ENCODE results near the gene CFAP97D1. TPM values are rescaled to one million over a fixed set of nuclear protein-coding genes. Genes with fewer than 3 reads are reported as not detected.
A peak's percentile ranks its signal among the peaks of the same experiment; 100 is the strongest.

The CFAP97D1 gene
- total RNA-seq, 4 donors from 2014 or later = not detected

DNA sequence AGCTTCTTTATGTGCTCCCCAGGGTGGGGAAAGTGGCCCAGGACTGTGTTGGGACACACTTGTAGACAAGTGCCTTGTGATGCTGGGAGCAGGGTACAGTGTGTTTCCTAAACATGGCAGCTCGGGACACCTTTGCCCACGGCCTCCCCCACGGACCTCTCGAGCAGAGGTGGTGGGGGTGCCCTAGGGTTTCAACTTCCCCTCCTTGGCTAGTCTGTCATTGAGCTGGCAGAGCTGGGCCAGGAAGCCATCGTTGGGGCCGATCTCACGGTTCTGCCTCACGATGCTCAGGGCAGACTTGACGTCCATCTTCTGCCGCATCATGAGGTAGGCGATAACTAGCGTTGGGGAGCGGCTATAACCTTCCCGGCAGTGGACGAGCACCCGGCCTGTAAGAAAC lies 10.8 kb upstream of the CFAP97D1 start:
- no peak for DNase-seq
- WGBS, 2 donors (ENCODE audit: low coverage in 1 of 2) = 90% methylated on average over 16 of the region's 16 CpGs; no CpG with 5 or more reads in 1 of the 2 donors
- H3K4me3 ChIP-seq = no peak overlapping the region
- peak overlapping the region in 1 of 4 donors; percentile 46 for H3K27ac ChIP-seq
- TF ChIP-seq, protein P1, sequence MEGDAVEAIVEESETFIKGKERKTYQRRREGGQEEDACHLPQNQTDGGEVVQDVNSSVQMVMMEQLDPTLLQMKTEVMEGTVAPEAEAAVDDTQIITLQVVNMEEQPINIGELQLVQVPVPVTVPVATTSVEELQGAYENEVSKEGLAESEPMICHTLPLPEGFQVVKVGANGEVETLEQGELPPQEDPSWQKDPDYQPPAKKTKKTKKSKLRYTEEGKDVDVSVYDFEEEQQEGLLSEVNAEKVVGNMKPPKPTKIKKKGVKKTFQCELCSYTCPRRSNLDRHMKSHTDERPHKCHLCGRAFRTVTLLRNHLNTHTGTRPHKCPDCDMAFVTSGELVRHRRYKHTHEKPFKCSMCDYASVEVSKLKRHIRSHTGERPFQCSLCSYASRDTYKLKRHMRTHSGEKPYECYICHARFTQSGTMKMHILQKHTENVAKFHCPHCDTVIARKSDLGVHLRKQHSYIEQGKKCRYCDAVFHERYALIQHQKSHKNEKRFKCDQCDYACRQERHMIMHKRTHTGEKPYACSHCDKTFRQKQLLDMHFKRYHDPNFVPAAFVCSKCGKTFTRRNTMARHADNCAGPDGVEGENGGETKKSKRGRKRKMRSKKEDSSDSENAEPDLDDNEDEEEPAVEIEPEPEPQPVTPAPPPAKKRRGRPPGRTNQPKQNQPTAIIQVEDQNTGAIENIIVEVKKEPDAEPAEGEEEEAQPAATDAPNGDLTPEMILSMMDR (IDR thresholded peaks at IDR 0.05) = no peak
- TF ChIP-seq POLR2A (IDR thresholded peaks at IDR 0.05) (no peak), EP300 (IDR thresholded peaks at IDR 0.05; ENCODE audit: low read depth) (no peak), POLR2AphosphoS5 (IDR thresholded peaks at IDR 0.05) (no peak)
- H3K4me1 ChIP-seq = peaks cover 0 to 27% (median 3%) of the 10 kb centered on the region in 4 donors
- in situ Hi-C loops (cut with MboI; ENCODE audit: low pct_ligation_motif_present in 1 of 4, low pct_unique_long_range_greater_than_20kb in 1 of 4, low sequenced_read_pairs in 3 of 4) (loop anchor here in 2 of 4 donors (10.0 kb wide), 1 partner anchor 195 kb away; no protein-coding TSS in a partner anchor), intact Hi-C loops (cut with DNase I; ENCODE audit: low total_unique reads) (no loop called here)
- H3K36me3 ChIP-seq = peaks cover 0 to 38% (median 7%) of the 10 kb centered on the region in 4 donors
- no peaks in the 10 kb centered on the region for H3K27me3 ChIP-seq
- no peaks in the 10 kb centered on the region for H3K9me3 ChIP-seq

DNA sequence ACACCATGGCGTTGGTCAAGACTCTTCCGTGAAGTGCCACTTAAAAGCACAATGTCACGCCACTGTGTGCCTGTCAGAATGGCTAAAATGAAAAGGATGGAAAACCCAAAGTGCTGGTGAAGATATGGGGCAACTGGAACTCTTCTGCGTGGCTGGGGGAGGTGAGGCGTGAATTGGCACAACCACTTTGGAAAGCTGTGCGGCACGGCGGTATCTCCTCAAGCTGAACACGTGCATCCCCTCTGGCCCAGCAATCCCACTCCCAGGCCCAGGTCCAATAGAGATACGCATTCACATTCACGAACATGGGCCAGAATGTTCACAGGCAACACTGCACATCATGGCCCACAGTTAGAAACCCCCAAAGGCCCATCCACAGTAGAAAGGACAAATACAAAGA lies 10.4 kb upstream of the CFAP97D1 start:
- intact Hi-C loops (cut with DNase I; ENCODE audit: low total_unique reads) = no loop called here
- 94% methylated on average over 11 of the region's 11 CpGs; no CpG with 5 or more reads in 1 of the 2 donors for WGBS, 2 donors (ENCODE audit: low coverage in 1 of 2)
- Histone ChIP-seq H3K36me3 (peaks cover 0 to 42% (median 7%) of the 10 kb centered on the region in 4 donors), H3K4me1 (peaks cover 0 to 27% (median 3%) of the 10 kb centered on the region in 4 donors), H3K4me3 (no peak overlapping the region), H3K27me3 (no peaks in the 10 kb centered on the region), H3K9me3 (no peaks in the 10 kb centered on the region), H3K27ac (no peak overlapping the region)
- TF ChIP-seq EP300 (IDR thresholded peaks at IDR 0.05; ENCODE audit: low read depth) (no peak), POLR2A (IDR thresholded peaks at IDR 0.05) (no peak), POLR2AphosphoS5 (IDR thresholded peaks at IDR 0.05) (no peak)
- TF ChIP-seq, protein P1 (IDR thresholded peaks at IDR 0.05) = no peak
- in situ Hi-C loops (cut with MboI; ENCODE audit: low pct_ligation_motif_present in 1 of 4, low pct_unique_long_range_greater_than_20kb in 1 of 4, low sequenced_read_pairs in 3 of 4) = loop anchor here in 2 of 4 donors (10.0 kb wide), 1 partner anchor 195 kb away; no protein-coding TSS in a partner anchor
- DNase-seq = no peak

GRCh38 chr17:43770957-43771356 lies 9.3 kb upstream of the CFAP97D1 start:
- H3K27ac ChIP-seq = no peak overlapping the region
- DNase-seq = no peak
- no peak for TF ChIP-seq POLR2A (IDR thresholded peaks at IDR 0.05)
- TF ChIP-seq, protein P1 (IDR thresholded peaks at IDR 0.05) = no peak
- TF ChIP-seq EP300 (IDR thresholded peaks at IDR 0.05; ENCODE audit: low read depth) = no peak
- TF ChIP-seq POLR2AphosphoS5 (IDR thresholded peaks at IDR 0.05) = no peak
- H3K9me3 ChIP-seq = no peaks in the 10 kb centered on the region
- no peaks in the 10 kb centered on the region for H3K27me3 ChIP-seq
- intact Hi-C loops (cut with DNase I; ENCODE audit: low total_unique reads) (no loop called here), in situ Hi-C loops (cut with MboI; ENCODE audit: low pct_ligation_motif_present in 1 of 4, low pct_unique_long_range_greater_than_20kb in 1 of 4, low sequenced_read_pairs in 3 of 4) (no loop called here)
- no peak overlapping the region for H3K4me3 ChIP-seq
- peaks cover 0 to 36% (median 7%) of the 10 kb centered on the region in 4 donors for H3K36me3 ChIP-seq
- H3K4me1 ChIP-seq = peaks cover 0 to 27% (median 3%) of the 10 kb centered on the region in 4 donors
- 95% methylated on average over 2 of the region's 2 CpGs; no CpG with 5 or more reads in 1 of the 2 donors for WGBS, 2 donors (ENCODE audit: low coverage in 1 of 2)

GRCh38 chr17:43771463-43771862 lies 8.8 kb upstream of the CFAP97D1 start:
- in situ Hi-C loops (cut with MboI; ENCODE audit: low pct_ligation_motif_present in 1 of 4, low pct_unique_long_range_greater_than_20kb in 1 of 4, low sequenced_read_pairs in 3 of 4) (no loop called here), intact Hi-C loops (cut with DNase I; ENCODE audit: low total_unique reads) (no loop called here)
- Histone ChIP-seq H3K36me3 (peaks cover 0 to 34% (median 7%) of the 10 kb centered on the region in 4 donors), H3K4me1 (peaks cover 0 to 28% (median 4%) of the 10 kb centered on the region in 4 donors), H3K27me3 (no peaks in the 10 kb centered on the region), H3K4me3 (no peak overlapping the region), H3K27ac (no peak overlapping the region), H3K9me3 (no peaks in the 10 kb centered on the region)
- no peak for DNase-seq
- TF ChIP-seq POLR2AphosphoS5 (IDR thresholded peaks at IDR 0.05) (no peak), POLR2A (IDR thresholded peaks at IDR 0.05) (no peak), EP300 (IDR thresholded peaks at IDR 0.05; ENCODE audit: low read depth) (no peak)
- TF ChIP-seq, protein P1 (IDR thresholded peaks at IDR 0.05) = no peak
- 95% methylated on average over 9 of the region's 9 CpGs; no CpG with 5 or more reads in 1 of the 2 donors for WGBS, 2 donors (ENCODE audit: low coverage in 1 of 2)

Data from transverse colon (tissue), 4 donors.